H9 (cell line): Measurements from ENCODE around the gene CDKAL1. TPM values are rescaled to one million over a fixed set of nuclear protein-coding genes. Genes with fewer than 3 reads are reported as not detected.

Source experiments
- DNase-seq: peaks from one replicate; pipeline ENCODE4 v3.0.0-alpha.2; 2017
- H2AFZ ChIP-seq: one replicate; pipeline ENCODE4 v1.6.1; 2013; ENCODE audit warnings: mild to moderate bottlenecking, low read length, control low read depth, moderate library complexity
- H2AK5ac ChIP-seq: 2 replicates; pipeline ENCODE4 v1.6.1; 2013; ENCODE audit warnings: low read length, control low read depth, mixed read lengths; ENCODE audit not compliant: insufficient read length
- H2BK120ac ChIP-seq: one replicate; pipeline ENCODE4 v1.6.1; 2013; ENCODE audit warnings: low read depth, mild to moderate bottlenecking, low read length, control low read depth, inconsistent platforms; ENCODE audit not compliant: poor library complexity, severe bottlenecking
- H2BK12ac ChIP-seq: 2 replicates; pipeline ENCODE4 v1.6.1; 2013; ENCODE audit warnings: low read length, control low read depth, mixed read lengths, low read depth; ENCODE audit not compliant: insufficient read length
- H2BK15ac ChIP-seq: 2 replicates; pipeline ENCODE4 v1.6.1; 2013; ENCODE audit warnings: low read depth, low read length, control low read depth
- H2BK20ac ChIP-seq: one replicate; pipeline ENCODE4 v1.6.1; 2013; ENCODE audit warnings: low read depth, mild to moderate bottlenecking, low read length, control low read depth, inconsistent platforms; ENCODE audit not compliant: poor library complexity, severe bottlenecking
- H2BK5ac ChIP-seq: 2 replicates; pipeline ENCODE4 v1.6.1; 2013; ENCODE audit warnings: low read length, control low read depth, mixed read lengths; ENCODE audit not compliant: insufficient read length
- H3K14ac ChIP-seq: 2 replicates; pipeline ENCODE4 v1.6.1; 2013; ENCODE audit warnings: low read length, control low read depth; ENCODE audit not compliant: insufficient read depth
- H3K18ac ChIP-seq: 2 replicates; pipeline ENCODE4 v1.6.1; 2013; ENCODE audit warnings: low read depth, mild to moderate bottlenecking, mixed read lengths, low read length, control low read depth; ENCODE audit not compliant: insufficient read length
- H3K23ac ChIP-seq: 2 replicates; pipeline ENCODE4 v1.6.1; 2013; ENCODE audit warnings: low read length, control low read depth, mixed read lengths, low read depth; ENCODE audit not compliant: insufficient read length
- H3K23me2 ChIP-seq: 2 replicates; pipeline ENCODE4 v1.6.1; 2013; ENCODE audit warnings: low read depth, mild to moderate bottlenecking, mixed read lengths, low read length, control low read depth; ENCODE audit not compliant: insufficient read length, poor library complexity, severe bottlenecking
- H3K27ac ChIP-seq: 2 replicates; pipeline ENCODE4 v1.5.1; 2013; ENCODE audit warnings: low read length, control low read depth, mixed read lengths, low read depth; ENCODE audit not compliant: insufficient read length
- H3K27me3 ChIP-seq: 2 replicates; pipeline ENCODE4 v1.6.1; 2013; ENCODE audit warnings: low read length, control low read depth, inconsistent platforms; ENCODE audit not compliant: insufficient read depth
- H3K4ac ChIP-seq: 2 replicates; pipeline ENCODE4 v1.6.1; 2013; ENCODE audit warnings: low read depth, mild to moderate bottlenecking, control low read depth, inconsistent platforms, low read length, moderate library complexity
- H3K4me1 ChIP-seq: 2 replicates; pipeline ENCODE4 v1.6.1; 2013; ENCODE audit warnings: low read length, control low read depth, inconsistent platforms; ENCODE audit not compliant: insufficient read depth
- H3K4me2 ChIP-seq: 2 replicates; pipeline ENCODE4 v1.6.1; 2013; ENCODE audit warnings: low read length, control low read depth, mixed read lengths; ENCODE audit not compliant: insufficient read length, insufficient read depth
- H3K56ac ChIP-seq: 2 replicates; pipeline ENCODE4 v1.6.1; 2013; ENCODE audit warnings: low read depth, mild to moderate bottlenecking, mixed read lengths, low read length, control low read depth; ENCODE audit not compliant: insufficient read length
- H3K79me1 ChIP-seq: 2 replicates; pipeline ENCODE4 v1.6.1; 2013; ENCODE audit warnings: low read depth, mild to moderate bottlenecking, moderate library complexity, low read length, control low read depth, inconsistent platforms; ENCODE audit not compliant: insufficient read depth, poor library complexity, severe bottlenecking
- H3K79me2 ChIP-seq: 2 replicates; pipeline ENCODE4 v1.6.1; 2013; ENCODE audit warnings: low read length, control low read depth, inconsistent platforms; ENCODE audit not compliant: insufficient read depth
- H3K9ac ChIP-seq: 2 replicates; pipeline ENCODE4 v1.6.1; 2013; ENCODE audit warnings: low read length, control low read depth, mixed read lengths; ENCODE audit not compliant: insufficient read length; ENCODE audit errors: extremely low read depth
- H3K9me3 ChIP-seq: one replicate; pipeline ENCODE4 v1.6.1; 2013; ENCODE audit warnings: low read depth, low read length, inconsistent platforms; ENCODE audit not compliant: control insufficient read depth
- H3T11ph ChIP-seq: one replicate; pipeline ENCODE4 v1.6.1; 2013; ENCODE audit warnings: mild to moderate bottlenecking, low read length, control low read depth, inconsistent platforms
- H4K20me1 ChIP-seq: one replicate; pipeline ENCODE4 v1.6.1; 2013; ENCODE audit not compliant: control insufficient read depth, insufficient read length, insufficient read depth
- H4K5ac ChIP-seq: 2 replicates; pipeline ENCODE4 v1.6.1; 2013; ENCODE audit warnings: low read depth, mild to moderate bottlenecking, mixed read lengths, low read length, control low read depth; ENCODE audit not compliant: insufficient read length
- H4K8ac ChIP-seq: replicated peaks from 2 replicates; pipeline ENCODE4 v1.6.1; 2013; ENCODE audit warnings: low read length, control low read depth, mixed read lengths, low read depth; ENCODE audit not compliant: insufficient read length
- H4K91ac ChIP-seq: 2 replicates; pipeline ENCODE4 v1.6.1; 2013; ENCODE audit warnings: low read depth, mild to moderate bottlenecking, moderate library complexity, mixed read lengths, low read length, control low read depth; ENCODE audit not compliant: insufficient read length
- H3K27ac Mint-ChIP-seq, 3 experiments: 2 replicates in 2 of 3; 3 replicates in 1 of 3; pipeline ENCODE4 v1.8.0; 2020 to 2021; ENCODE audit warnings: mixed read lengths in 3 of 3, mild to moderate bottlenecking in 1 of 3, moderate library complexity in 1 of 3
- H3K27me3 Mint-ChIP-seq: 2 replicates; pipeline ENCODE4 v1.8.0; 2021; ENCODE audit warnings: low read depth, mild to moderate bottlenecking, moderate library complexity, mixed read lengths
- H3K36me3 Mint-ChIP-seq, 3 experiments: 2 replicates in 2 of 3; 3 replicates in 1 of 3; pipeline ENCODE4 v1.8.0; 2020 to 2021; ENCODE audit warnings: low read depth in 3 of 3, mixed read lengths in 3 of 3; ENCODE audit not compliant: insufficient read depth in 1 of 3
- H3K4me1 Mint-ChIP-seq, 2 experiments: 2 replicates each; pipeline ENCODE4 v1.8.0; 2020; ENCODE audit warnings: mixed read lengths in 2 of 2
- H3K4me3 Mint-ChIP-seq, 2 experiments: 2 replicates in 1 of 2; 3 replicates in 1 of 2; pipeline ENCODE4 v1.8.0; 2020 to 2021; ENCODE audit warnings: mild to moderate bottlenecking in 2 of 2, mixed read lengths in 2 of 2, moderate library complexity in 1 of 2
- H3K9me3 Mint-ChIP-seq, 2 experiments: 2 replicates in 1 of 2; 3 replicates in 1 of 2; pipeline ENCODE4 v1.8.0; 2020; ENCODE audit warnings: mild to moderate bottlenecking in 2 of 2, mixed read lengths in 2 of 2, moderate library complexity in 1 of 2
- CTCF ChIP-seq: fragments of 200-600 bp; sonication (generic); conservative IDR thresholded peaks from 3 replicates; pipeline ENCODE4 v1.8.0; 2021; ENCODE audit warnings: antibody characterized with exemption, mild to moderate bottlenecking
- WGBS: extraction: QIAGEN DNeasy Blood & Tissue Kit; methylation state at CpG from one replicate; pipeline ENCODE4 v1.1.7; 2013; ENCODE audit warnings: missing lambda C conversion rate, low lambda C conversion rate, mixed read lengths; ENCODE audit not compliant: insufficient read length; ENCODE audit errors: extremely low coverage; 5-methylcytosine and 5-hydroxymethylcytosine counted together
- total RNA-seq: library from RNA; stranded (reverse); gene quantifications from 2 replicates; pipeline ENCODE4 v1.2.1, GENCODE V29; 2021

Gene CDKAL1
- total RNA-seq, 1 experiment from 2014 or later = 23.0 TPM

DNA sequence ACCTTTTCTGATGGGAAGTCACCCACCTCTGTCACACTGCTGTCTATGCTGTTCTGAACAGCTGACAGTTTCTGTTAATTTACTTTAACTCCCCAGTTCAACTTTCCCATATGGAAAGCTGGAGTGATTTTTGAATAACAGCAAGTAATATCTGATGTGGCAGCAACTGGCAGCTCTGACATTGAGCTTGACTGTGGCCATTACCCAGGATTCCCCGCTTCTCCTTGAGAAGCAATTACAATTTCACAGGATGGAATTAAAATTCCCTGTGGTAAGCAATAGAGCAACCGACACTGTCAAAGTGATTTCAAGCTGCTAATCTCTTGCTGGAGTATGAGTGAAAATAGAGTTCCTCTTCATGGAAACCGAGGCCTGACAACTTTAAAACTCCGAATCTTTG is 711.2 kb downstream of the CDKAL1 start:
- no peak overlapping the region for H2BK12ac ChIP-seq
- H4K5ac ChIP-seq = no peak overlapping the region
- Mint-ChIP-seq H3K9me3 (peaks cover 3 to 4% of the 10 kb centered on the region in 2 experiments; a peak in 2 of 5 replicates), H3K27ac (no peak overlapping the region; a peak in 1 of 7 replicates), H3K27me3 (no peaks in the 10 kb centered on the region), H3K4me3 (no peak overlapping the region), H3K4me1 (peaks cover 0 to 3% of the 10 kb centered on the region in 2 experiments; a peak in 2 of 4 replicates), H3K36me3 (peaks cover 0 to 6% (median 2%) of the 10 kb centered on the region in 3 experiments; a peak in 3 of 7 replicates)
- no peaks in the 10 kb centered on the region for H4K20me1 ChIP-seq
- H2BK15ac ChIP-seq = no peak overlapping the region
- H3K4me1 ChIP-seq = no peaks in the 10 kb centered on the region
- no peak overlapping the region for H3K23ac ChIP-seq
- no peak overlapping the region for H3K4me2 ChIP-seq
- H3K79me2 ChIP-seq = no peaks in the 10 kb centered on the region
- H4K8ac ChIP-seq = no peak overlapping the region
- no peak overlapping the region for H3K14ac ChIP-seq
- H3K79me1 ChIP-seq = no peaks in the 10 kb centered on the region
- no peak overlapping the region for H3K27ac ChIP-seq
- no peaks in the 10 kb centered on the region for H3K27me3 ChIP-seq
- no peak overlapping the region for H2AFZ ChIP-seq
- DNase-seq = no peak
- H3K23me2 ChIP-seq = no peaks in the 10 kb centered on the region
- no peak overlapping the region for H2BK20ac ChIP-seq
- no peak overlapping the region for H2AK5ac ChIP-seq
- H2BK5ac ChIP-seq = no peak overlapping the region
- TF ChIP-seq CTCF = no peak
- no peak overlapping the region for H2BK120ac ChIP-seq
- no CpG with 5 or more reads among the region's 4 CpGs for WGBS
- no peak overlapping the region for H3K56ac ChIP-seq
- no peak overlapping the region for H4K91ac ChIP-seq
- H3K4ac ChIP-seq = no peak overlapping the region
- no peak overlapping the region for H3K9ac ChIP-seq
- no peaks in the 10 kb centered on the region for H3K9me3 ChIP-seq
- no peak overlapping the region for H3K18ac ChIP-seq
- H3T11ph ChIP-seq = no peak overlapping the region
